ENCODE measurements around the gene PLA2R1. TPM values are rescaled to one million over a fixed set of nuclear protein-coding genes. Genes with fewer than 3 reads are reported as not detected.

PLA2R1 gene
- total RNA-seq, 4 donors from 2014 or later = 18.3 to 52.0 (median 34.1) TPM

DNA sequence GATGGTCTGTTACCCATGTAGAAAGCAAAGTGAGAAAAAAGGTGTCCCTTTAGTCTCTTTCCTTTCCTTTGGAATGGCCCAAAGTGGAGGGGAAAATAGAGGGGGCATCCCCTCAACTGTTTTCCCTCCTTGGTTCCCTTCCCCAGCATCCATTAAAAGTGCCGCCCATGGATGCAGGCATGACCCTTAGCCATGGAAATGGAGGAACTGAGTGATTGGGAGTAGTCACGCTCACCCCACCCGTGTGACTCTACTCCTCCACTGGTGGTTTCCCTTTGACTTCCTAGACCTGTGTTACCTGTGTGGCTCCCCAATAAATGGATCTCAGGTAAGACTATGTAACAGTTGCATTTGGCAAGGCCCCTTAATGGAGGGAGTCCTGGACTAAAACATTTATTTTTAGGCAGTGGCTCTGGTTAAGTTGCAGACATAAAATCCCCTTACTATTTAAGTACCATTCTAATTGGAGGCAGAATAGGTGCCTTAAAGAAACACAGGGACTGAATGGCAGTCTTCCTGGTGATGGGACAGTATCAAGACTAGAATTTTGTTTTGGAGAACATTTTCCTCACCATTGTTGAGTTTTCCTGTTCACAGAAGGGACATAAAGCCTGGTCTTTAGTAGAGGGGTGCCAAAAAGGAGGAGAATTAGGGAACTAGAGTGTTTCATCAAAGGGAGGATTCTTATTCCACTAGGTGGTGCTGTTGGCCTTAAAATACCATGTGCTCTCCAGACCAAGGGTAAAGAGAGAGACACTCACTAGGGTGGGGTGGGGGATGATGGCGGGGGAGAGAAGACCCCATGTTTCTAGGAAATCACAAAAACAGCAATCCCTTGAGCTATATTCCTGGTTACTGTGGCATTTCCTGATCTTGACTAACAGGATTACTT is 25.7 kb upstream of the PLA2R1 start:
- 81 to 84% methylated on average over 4 of the region's 4 CpGs for WGBS, 2 donors
- no peak for TF ChIP-seq POLR2A (IDR thresholded peaks at IDR 0.05)
- TF ChIP-seq, protein P1, sequence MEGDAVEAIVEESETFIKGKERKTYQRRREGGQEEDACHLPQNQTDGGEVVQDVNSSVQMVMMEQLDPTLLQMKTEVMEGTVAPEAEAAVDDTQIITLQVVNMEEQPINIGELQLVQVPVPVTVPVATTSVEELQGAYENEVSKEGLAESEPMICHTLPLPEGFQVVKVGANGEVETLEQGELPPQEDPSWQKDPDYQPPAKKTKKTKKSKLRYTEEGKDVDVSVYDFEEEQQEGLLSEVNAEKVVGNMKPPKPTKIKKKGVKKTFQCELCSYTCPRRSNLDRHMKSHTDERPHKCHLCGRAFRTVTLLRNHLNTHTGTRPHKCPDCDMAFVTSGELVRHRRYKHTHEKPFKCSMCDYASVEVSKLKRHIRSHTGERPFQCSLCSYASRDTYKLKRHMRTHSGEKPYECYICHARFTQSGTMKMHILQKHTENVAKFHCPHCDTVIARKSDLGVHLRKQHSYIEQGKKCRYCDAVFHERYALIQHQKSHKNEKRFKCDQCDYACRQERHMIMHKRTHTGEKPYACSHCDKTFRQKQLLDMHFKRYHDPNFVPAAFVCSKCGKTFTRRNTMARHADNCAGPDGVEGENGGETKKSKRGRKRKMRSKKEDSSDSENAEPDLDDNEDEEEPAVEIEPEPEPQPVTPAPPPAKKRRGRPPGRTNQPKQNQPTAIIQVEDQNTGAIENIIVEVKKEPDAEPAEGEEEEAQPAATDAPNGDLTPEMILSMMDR (IDR thresholded peaks at IDR 0.05) = no peak
- H3K4me3 ChIP-seq (ENCODE audit: low read depth, poor library complexity, severe bottlenecking) = no peak overlapping the region
- intact Hi-C loops (cut with DNase I; ENCODE audit: low total_unique reads) = no loop called here
- DNase-seq (ENCODE audit: low spot score in 2 of 2) = no peak

GRCh38 chr2:160085662-160086061 is 23.2 kb upstream of the PLA2R1 start:
- no peak overlapping the region for H3K4me3 ChIP-seq (ENCODE audit: low read depth, poor library complexity, severe bottlenecking)
- DNase-seq (ENCODE audit: low spot score in 2 of 2) = no peak
- 85 to 92% methylated on average over 3 of the region's 3 CpGs for WGBS, 2 donors
- TF ChIP-seq, protein P1 (IDR thresholded peaks at IDR 0.05) = no peak
- TF ChIP-seq POLR2A (IDR thresholded peaks at IDR 0.05) = no peak
- intact Hi-C loops (cut with DNase I; ENCODE audit: low total_unique reads) = no loop called here

DNA sequence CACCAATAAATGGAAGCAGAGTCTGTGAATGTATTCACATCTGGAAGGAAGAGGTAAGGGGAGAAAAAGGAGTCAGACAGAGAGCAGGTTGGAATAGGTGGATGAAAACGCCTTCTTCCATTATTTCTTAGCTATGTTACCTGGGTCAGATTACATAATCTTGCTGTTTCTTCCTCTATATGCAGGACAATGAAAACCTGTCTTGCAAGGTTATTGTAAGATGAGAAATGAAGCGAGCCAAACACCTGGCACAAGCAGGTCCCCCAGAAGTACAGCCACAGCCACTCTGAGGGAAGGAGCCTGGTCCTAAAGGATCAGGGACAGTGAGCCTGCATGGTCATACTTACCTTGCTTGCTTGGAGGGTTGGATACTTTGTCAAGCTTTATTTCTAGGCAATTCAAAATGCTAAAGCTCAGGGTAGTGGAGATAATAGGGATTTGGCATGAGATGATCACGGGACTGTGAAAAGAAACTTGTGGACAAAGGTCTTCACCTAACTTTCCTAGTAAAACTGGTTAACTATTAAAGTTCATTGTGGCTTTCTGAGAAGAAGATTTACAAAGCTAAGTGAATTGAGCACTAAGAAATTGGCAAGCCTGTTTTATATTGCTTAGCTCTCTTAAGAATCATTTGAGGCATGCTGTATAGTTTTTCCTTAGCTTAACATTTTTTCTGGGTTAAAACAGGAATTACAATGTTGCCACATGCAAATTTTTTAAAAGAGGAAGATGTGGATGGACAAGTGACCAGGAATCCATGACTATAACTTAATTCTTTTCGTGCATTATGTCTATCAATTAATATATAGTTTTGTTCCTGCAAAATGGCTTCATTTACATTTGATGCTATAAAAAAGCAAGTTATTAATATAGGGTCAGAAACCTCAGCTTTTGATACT is 15.7 kb upstream of the PLA2R1 start:
- TF ChIP-seq, protein P1 (IDR thresholded peaks at IDR 0.05) = no peak
- TF ChIP-seq POLR2A (IDR thresholded peaks at IDR 0.05) = no peak
- intact Hi-C loops (cut with DNase I; ENCODE audit: low total_unique reads) = no loop called here
- WGBS, 2 donors = 69 to 70% methylated on average over 4 of the region's 4 CpGs
- no peak overlapping the region for H3K4me3 ChIP-seq (ENCODE audit: low read depth, poor library complexity, severe bottlenecking)
- no peak for DNase-seq (ENCODE audit: low spot score in 2 of 2)

GRCh38 chr2:160076914-160077313 is 14.5 kb upstream of the PLA2R1 start:
- no peak for TF ChIP-seq POLR2A (IDR thresholded peaks at IDR 0.05)
- TF ChIP-seq, protein P1 (IDR thresholded peaks at IDR 0.05) = no peak
- WGBS, 2 donors = 70 to 73% methylated on average over 4 of the region's 4 CpGs
- intact Hi-C loops (cut with DNase I; ENCODE audit: low total_unique reads) = no loop called here
- no peak for DNase-seq (ENCODE audit: low spot score in 2 of 2)
- no peak overlapping the region for H3K4me3 ChIP-seq (ENCODE audit: low read depth, poor library complexity, severe bottlenecking)

GRCh38 chr2:160076241-160076640 is 13.8 kb upstream of the PLA2R1 start:
- H3K4me3 ChIP-seq (ENCODE audit: low read depth, poor library complexity, severe bottlenecking) = no peak overlapping the region
- intact Hi-C loops (cut with DNase I; ENCODE audit: low total_unique reads) = no loop called here
- DNase-seq (ENCODE audit: low spot score in 2 of 2) = no peak
- TF ChIP-seq, protein P1 (IDR thresholded peaks at IDR 0.05) = no peak
- no peak for TF ChIP-seq POLR2A (IDR thresholded peaks at IDR 0.05)
- WGBS, 2 donors = 89 to 94% methylated on average over 2 of the region's 2 CpGs

All from lower leg skin (tissue), 4 donors.